H9 (cell line): ENCODE measurements around the gene NFATC1. TPM values are rescaled to one million over a fixed set of nuclear protein-coding genes. Genes with fewer than 3 reads are reported as not detected.

Experiments
- DNase-seq: peaks from one replicate; pipeline ENCODE4 v3.0.0-alpha.2; 2017
- H2AFZ ChIP-seq: one replicate; pipeline ENCODE4 v1.6.1; 2013; ENCODE audit warnings: mild to moderate bottlenecking, low read length, control low read depth, moderate library complexity
- H2AK5ac ChIP-seq: 2 replicates; pipeline ENCODE4 v1.6.1; 2013; ENCODE audit warnings: low read length, control low read depth, mixed read lengths; ENCODE audit not compliant: insufficient read length
- H2BK120ac ChIP-seq: one replicate; pipeline ENCODE4 v1.6.1; 2013; ENCODE audit warnings: low read depth, mild to moderate bottlenecking, low read length, control low read depth, inconsistent platforms; ENCODE audit not compliant: poor library complexity, severe bottlenecking
- H2BK12ac ChIP-seq: 2 replicates; pipeline ENCODE4 v1.6.1; 2013; ENCODE audit warnings: low read length, control low read depth, mixed read lengths, low read depth; ENCODE audit not compliant: insufficient read length
- H2BK15ac ChIP-seq: 2 replicates; pipeline ENCODE4 v1.6.1; 2013; ENCODE audit warnings: low read depth, low read length, control low read depth
- H2BK20ac ChIP-seq: one replicate; pipeline ENCODE4 v1.6.1; 2013; ENCODE audit warnings: low read depth, mild to moderate bottlenecking, low read length, control low read depth, inconsistent platforms; ENCODE audit not compliant: poor library complexity, severe bottlenecking
- H2BK5ac ChIP-seq: 2 replicates; pipeline ENCODE4 v1.6.1; 2013; ENCODE audit warnings: low read length, control low read depth, mixed read lengths; ENCODE audit not compliant: insufficient read length
- H3K14ac ChIP-seq: 2 replicates; pipeline ENCODE4 v1.6.1; 2013; ENCODE audit warnings: low read length, control low read depth; ENCODE audit not compliant: insufficient read depth
- H3K18ac ChIP-seq: 2 replicates; pipeline ENCODE4 v1.6.1; 2013; ENCODE audit warnings: low read depth, mild to moderate bottlenecking, mixed read lengths, low read length, control low read depth; ENCODE audit not compliant: insufficient read length
- H3K23ac ChIP-seq: 2 replicates; pipeline ENCODE4 v1.6.1; 2013; ENCODE audit warnings: low read length, control low read depth, mixed read lengths, low read depth; ENCODE audit not compliant: insufficient read length
- H3K23me2 ChIP-seq: 2 replicates; pipeline ENCODE4 v1.6.1; 2013; ENCODE audit warnings: low read depth, mild to moderate bottlenecking, mixed read lengths, low read length, control low read depth; ENCODE audit not compliant: insufficient read length, poor library complexity, severe bottlenecking
- H3K27ac ChIP-seq: 2 replicates; pipeline ENCODE4 v1.5.1; 2013; ENCODE audit warnings: low read length, control low read depth, mixed read lengths, low read depth; ENCODE audit not compliant: insufficient read length
- H3K27me3 ChIP-seq: 2 replicates; pipeline ENCODE4 v1.6.1; 2013; ENCODE audit warnings: low read length, control low read depth, inconsistent platforms; ENCODE audit not compliant: insufficient read depth
- H3K4ac ChIP-seq: 2 replicates; pipeline ENCODE4 v1.6.1; 2013; ENCODE audit warnings: low read depth, mild to moderate bottlenecking, control low read depth, inconsistent platforms, low read length, moderate library complexity
- H3K4me1 ChIP-seq: 2 replicates; pipeline ENCODE4 v1.6.1; 2013; ENCODE audit warnings: low read length, control low read depth, inconsistent platforms; ENCODE audit not compliant: insufficient read depth
- H3K4me2 ChIP-seq: 2 replicates; pipeline ENCODE4 v1.6.1; 2013; ENCODE audit warnings: low read length, control low read depth, mixed read lengths; ENCODE audit not compliant: insufficient read length, insufficient read depth
- H3K56ac ChIP-seq: 2 replicates; pipeline ENCODE4 v1.6.1; 2013; ENCODE audit warnings: low read depth, mild to moderate bottlenecking, mixed read lengths, low read length, control low read depth; ENCODE audit not compliant: insufficient read length
- H3K79me1 ChIP-seq: 2 replicates; pipeline ENCODE4 v1.6.1; 2013; ENCODE audit warnings: low read depth, mild to moderate bottlenecking, moderate library complexity, low read length, control low read depth, inconsistent platforms; ENCODE audit not compliant: insufficient read depth, poor library complexity, severe bottlenecking
- H3K79me2 ChIP-seq: 2 replicates; pipeline ENCODE4 v1.6.1; 2013; ENCODE audit warnings: low read length, control low read depth, inconsistent platforms; ENCODE audit not compliant: insufficient read depth
- H3K9ac ChIP-seq: 2 replicates; pipeline ENCODE4 v1.6.1; 2013; ENCODE audit warnings: low read length, control low read depth, mixed read lengths; ENCODE audit not compliant: insufficient read length; ENCODE audit errors: extremely low read depth
- H3K9me3 ChIP-seq: one replicate; pipeline ENCODE4 v1.6.1; 2013; ENCODE audit warnings: low read depth, low read length, inconsistent platforms; ENCODE audit not compliant: control insufficient read depth
- H3T11ph ChIP-seq: one replicate; pipeline ENCODE4 v1.6.1; 2013; ENCODE audit warnings: mild to moderate bottlenecking, low read length, control low read depth, inconsistent platforms
- H4K20me1 ChIP-seq: one replicate; pipeline ENCODE4 v1.6.1; 2013; ENCODE audit not compliant: control insufficient read depth, insufficient read length, insufficient read depth
- H4K5ac ChIP-seq: 2 replicates; pipeline ENCODE4 v1.6.1; 2013; ENCODE audit warnings: low read depth, mild to moderate bottlenecking, mixed read lengths, low read length, control low read depth; ENCODE audit not compliant: insufficient read length
- H4K8ac ChIP-seq: replicated peaks from 2 replicates; pipeline ENCODE4 v1.6.1; 2013; ENCODE audit warnings: low read length, control low read depth, mixed read lengths, low read depth; ENCODE audit not compliant: insufficient read length
- H4K91ac ChIP-seq: 2 replicates; pipeline ENCODE4 v1.6.1; 2013; ENCODE audit warnings: low read depth, mild to moderate bottlenecking, moderate library complexity, mixed read lengths, low read length, control low read depth; ENCODE audit not compliant: insufficient read length
- H3K27ac Mint-ChIP-seq, 3 experiments: 2 replicates in 2 of 3; 3 replicates in 1 of 3; pipeline ENCODE4 v1.8.0; 2020 to 2021; ENCODE audit warnings: mixed read lengths in 3 of 3, mild to moderate bottlenecking in 1 of 3, moderate library complexity in 1 of 3
- H3K27me3 Mint-ChIP-seq: 2 replicates; pipeline ENCODE4 v1.8.0; 2021; ENCODE audit warnings: low read depth, mild to moderate bottlenecking, moderate library complexity, mixed read lengths
- H3K36me3 Mint-ChIP-seq, 3 experiments: 2 replicates in 2 of 3; 3 replicates in 1 of 3; pipeline ENCODE4 v1.8.0; 2020 to 2021; ENCODE audit warnings: low read depth in 3 of 3, mixed read lengths in 3 of 3; ENCODE audit not compliant: insufficient read depth in 1 of 3
- H3K4me1 Mint-ChIP-seq, 2 experiments: 2 replicates each; pipeline ENCODE4 v1.8.0; 2020; ENCODE audit warnings: mixed read lengths in 2 of 2
- H3K4me3 Mint-ChIP-seq, 2 experiments: 2 replicates in 1 of 2; 3 replicates in 1 of 2; pipeline ENCODE4 v1.8.0; 2020 to 2021; ENCODE audit warnings: mild to moderate bottlenecking in 2 of 2, mixed read lengths in 2 of 2, moderate library complexity in 1 of 2
- H3K9me3 Mint-ChIP-seq, 2 experiments: 2 replicates in 1 of 2; 3 replicates in 1 of 2; pipeline ENCODE4 v1.8.0; 2020; ENCODE audit warnings: mild to moderate bottlenecking in 2 of 2, mixed read lengths in 2 of 2, moderate library complexity in 1 of 2
- CTCF ChIP-seq: fragments of 200-600 bp; sonication (generic); conservative IDR thresholded peaks from 3 replicates; pipeline ENCODE4 v1.8.0; 2021; ENCODE audit warnings: antibody characterized with exemption, mild to moderate bottlenecking
- WGBS: extraction: QIAGEN DNeasy Blood & Tissue Kit; methylation state at CpG from one replicate; pipeline ENCODE4 v1.1.7; 2013; ENCODE audit warnings: missing lambda C conversion rate, low lambda C conversion rate, mixed read lengths; ENCODE audit not compliant: insufficient read length; ENCODE audit errors: extremely low coverage; 5-methylcytosine and 5-hydroxymethylcytosine counted together
- total RNA-seq: library from RNA; stranded (reverse); gene quantifications from 2 replicates; pipeline ENCODE4 v1.2.1, GENCODE V29; 2021

Gene NFATC1
- total RNA-seq, 1 experiment from 2014 or later, result 5.5 TPM

DNA sequence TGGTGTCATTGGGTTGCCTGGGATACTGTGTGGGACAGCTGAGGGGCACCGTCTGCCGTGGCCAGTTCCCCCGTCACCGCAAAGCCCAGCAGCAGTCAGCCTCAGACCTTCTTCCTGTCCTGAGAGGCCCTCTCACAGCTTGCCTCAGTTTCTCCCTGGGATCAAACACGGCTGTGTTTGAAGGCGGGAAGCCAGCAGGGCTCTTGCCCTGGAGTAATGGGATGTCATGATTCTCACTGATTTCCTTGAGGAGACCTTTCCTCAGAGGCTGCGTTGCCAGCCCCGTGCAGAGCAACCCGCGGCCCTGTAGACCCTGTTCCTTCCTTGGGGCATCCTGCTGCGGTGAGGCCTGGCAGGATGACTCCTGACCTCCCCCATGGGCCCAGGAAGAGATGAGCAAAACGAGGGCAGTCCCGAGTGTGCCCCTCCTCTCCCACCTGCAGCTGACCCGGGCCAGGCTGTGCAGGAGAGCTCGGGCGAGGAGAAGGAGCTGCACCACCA, 13.9 kb upstream of the NFATC1 start:
- Histone ChIP-seq H3K23me2 (no peaks in the 10 kb centered on the region), H2BK20ac (no peak overlapping the region), H3K79me1 (no peaks in the 10 kb centered on the region), H3T11ph (no peak overlapping the region), H3K4me1 (no peaks in the 10 kb centered on the region), H3K18ac (no peak overlapping the region), H3K27me3 (no peaks in the 10 kb centered on the region), H2BK5ac (no peak overlapping the region), H3K79me2 (no peaks in the 10 kb centered on the region), H3K9ac (no peak overlapping the region), H3K14ac (no peak overlapping the region), H3K27ac (no peak overlapping the region), H2BK12ac (no peak overlapping the region), H3K23ac (no peak overlapping the region), H4K91ac (no peak overlapping the region), H3K4me2 (no peak overlapping the region), H3K56ac (no peak overlapping the region), H4K20me1 (no peaks in the 10 kb centered on the region), H2AK5ac (no peak overlapping the region), H2BK120ac (no peak overlapping the region), H4K8ac (no peak overlapping the region), H2BK15ac (no peak overlapping the region), H2AFZ (no peak overlapping the region), H4K5ac (no peak overlapping the region), H3K4ac (no peak overlapping the region), H3K9me3 (no peaks in the 10 kb centered on the region)
- WGBS, result no CpG with 5 or more reads among the region's 16 CpGs
- H3K27ac Mint-ChIP-seq, result peak overlapping the region in 1 of 3 experiments; percentile 81; a peak in 1 of 7 replicates
- peaks cover 6 to 13% of the 10 kb centered on the region in 2 experiments for H3K4me1 Mint-ChIP-seq
- no peak overlapping the region for H3K4me3 Mint-ChIP-seq
- peak; percentile 23 for DNase-seq
- H3K9me3 Mint-ChIP-seq, result no peaks in the 10 kb centered on the region
- H3K27me3 Mint-ChIP-seq, result peaks cover 8% of the 10 kb centered on the region
- no peak for TF ChIP-seq CTCF
- peaks cover 0 to 2% (median 0%) of the 10 kb centered on the region in 3 experiments; a peak in 2 of 7 replicates for H3K36me3 Mint-ChIP-seq
